HepG2 (cell line): ENCODE data around the gene UBTD1. TPM values are rescaled to one million over a fixed set of nuclear protein-coding genes. Genes with fewer than 3 reads are reported as not detected.

Experiments
- ATAC-seq: fragments of 200-7000 bp; cut with Tn5 transposase; 3 replicates; pipeline ENCODE4 v1.9.1; 2020; ENCODE audit warnings: mild to moderate bottlenecking, moderate library complexity
- BruUV-seq: library from RNA; stranded (reverse); fragments of 400-500 nt; replicated peaks from 2 replicates; lab custom pipeline; 2021; lab: Mats Ljungman, UMichigan
- CTCF ChIA-PET: fragments of 300-600 bp; formaldehyde crosslinking; extraction: SDS; loops from one replicate; lab custom pipeline; 2021; ENCODE audit warnings: low total read pairs, inconsistent platforms, low intra/inter-chr PET ratio; lab: Yijun Ruan, JAX
- POLR2A ChIA-PET: fragments of 350-600 bp; sonication (Branson Sonifier 250); formaldehyde crosslinking; loops from one replicate; lab custom pipeline; 2020; ENCODE audit warnings: antibody characterized with exemption, inconsistent platforms; lab: Yijun Ruan, JAX
- DNase-seq: peaks from one replicate; pipeline ENCODE4 v3.0.0-alpha.2; 2015; ENCODE audit warnings: low spot score
- FAIRE-seq: peaks from 3 replicates; lab custom pipeline; 2011; peaks lifted over from hg19 to GRCh38; lab: Jason Lieb, UNC
- H2AFZ ChIP-seq: one replicate; pipeline ENCODE4 v1.6.1; 2011; ENCODE audit warnings: low read length, inconsistent platforms
- H3K27ac ChIP-seq: fragments of 300-600 bp; 3 replicates; pipeline ENCODE4 v1.8.0; 2011; ENCODE audit warnings: mixed run types, mild to moderate bottlenecking, mixed read lengths, low read length, inconsistent platforms; ENCODE audit not compliant: insufficient read depth; ENCODE audit errors: extremely low read length
- H3K27me3 ChIP-seq, 2 experiments: fragments of 200-600 bp in 1 of 2; 2 replicates in 1 of 2; 3 replicates in 1 of 2; pipeline versions ENCODE4 v1.6.0 to v1.8.0; 2011; ENCODE audit warnings: low read length in 2 of 2, mild to moderate bottlenecking in 2 of 2, moderate library complexity in 2 of 2, inconsistent platforms in 1 of 2; ENCODE audit not compliant: insufficient read depth in 2 of 2, control insufficient read depth in 1 of 2
- H3K36me3 ChIP-seq, 2 experiments: fragments of 200-600 bp in 1 of 2; replicated peaks in 1 of 2; 2 replicates in 1 of 2; 3 replicates in 1 of 2; pipeline versions ENCODE4 v1.5.1 to v1.8.0; 2011; ENCODE audit warnings: low read length in 2 of 2, inconsistent platforms in 1 of 2; ENCODE audit not compliant: insufficient read depth in 2 of 2, control insufficient read depth in 1 of 2
- H3K4me1 ChIP-seq: 2 replicates; pipeline ENCODE4 v1.5.1; 2012; ENCODE audit warnings: low read length, inconsistent platforms; ENCODE audit not compliant: insufficient read depth
- H3K4me2 ChIP-seq: 2 replicates; pipeline ENCODE4 v1.6.0; 2011; ENCODE audit warnings: low read depth, low read length, inconsistent platforms
- H3K4me3 ChIP-seq, 3 experiments: fragments of 200-600 bp in 1 of 3; sonication (generic), shearing (Covaris generic) in 1 of 3; replicated peaks in 1 of 3; 2 replicates each; pipeline ENCODE4 v1.5.1; 2011 to 2016; ENCODE audit warnings: low read length in 3 of 3, inconsistent platforms in 2 of 3, low read depth in 2 of 3, mild to moderate bottlenecking in 2 of 3, control low read depth in 1 of 3, mixed read lengths in 1 of 3; ENCODE audit not compliant: insufficient read depth in 1 of 3
- H3K79me2 ChIP-seq: one replicate; pipeline ENCODE4 v1.6.1; 2011; ENCODE audit warnings: low read length, inconsistent platforms; ENCODE audit not compliant: insufficient read depth
- H3K9ac ChIP-seq: 2 replicates; pipeline ENCODE4 v1.6.0; 2011; ENCODE audit warnings: mild to moderate bottlenecking, low read depth, low read length, inconsistent platforms; ENCODE audit not compliant: insufficient read depth
- H3K9me3 ChIP-seq: 2 replicates; pipeline ENCODE4 v1.5.1; 2012; ENCODE audit warnings: mild to moderate bottlenecking, low read length
- H4K20me1 ChIP-seq: 2 replicates; pipeline ENCODE4 v1.6.0; 2011; ENCODE audit warnings: inconsistent platforms, mild to moderate bottlenecking, low read length, moderate library complexity; ENCODE audit not compliant: insufficient read depth
- ARID2 ChIP-seq: sonication (generic); formaldehyde crosslinking; IDR thresholded peaks from 2 replicates; pipeline ENCODE4 v1.8.1; 2022; ENCODE audit warnings: mild to moderate bottlenecking, missing genetic modification reagents, borderline replicate concordance
- CENPBD1 ChIP-seq: sonication (generic); formaldehyde crosslinking; IDR thresholded peaks from 2 replicates; pipeline ENCODE4 v1.8.0; 2022; ENCODE audit warnings: missing genetic modification reagents, low read depth, mild to moderate bottlenecking, borderline replicate concordance
- HNRNPH1 ChIP-seq: fragments of 200-400 bp; formaldehyde crosslinking; optimal IDR thresholded peaks from 2 replicates; pipeline ENCODE3; 2017; ENCODE audit warnings: mild to moderate bottlenecking, low read depth, low read length
- MEIS1 ChIP-seq: sonication (generic); formaldehyde crosslinking; IDR thresholded peaks from 2 replicates; pipeline ENCODE4 v1.9.0; 2021; ENCODE audit warnings: mild to moderate bottlenecking, missing genetic modification reagents, moderate library complexity, borderline replicate concordance
- POLR2AphosphoS5 ChIP-seq: IDR thresholded peaks from 2 replicates; pipeline ENCODE4 v1.6.1; 2012; ENCODE audit warnings: low read depth, low read length
- PRDM15 ChIP-seq: sonication (generic); formaldehyde crosslinking; IDR thresholded peaks from 2 replicates; pipeline ENCODE4 v1.4.0; 2020; ENCODE audit warnings: missing genetic modification reagents
- ZBTB7A ChIP-seq: sonication (generic); formaldehyde crosslinking; IDR thresholded peaks from 2 replicates; pipeline ENCODE4 v1.8.0; 2022; ENCODE audit warnings: mild to moderate bottlenecking, missing genetic modification reagents
- ZFP37 ChIP-seq: sonication (generic); formaldehyde crosslinking; IDR thresholded peaks from 2 replicates; pipeline ENCODE4 v1.4.0; 2020; ENCODE audit warnings: missing genetic modification reagents, borderline replicate concordance
- ZNF256 ChIP-seq: sonication (generic); formaldehyde crosslinking; conservative IDR thresholded peaks from 2 replicates; pipeline ENCODE4 v1.4.0; 2020; ENCODE audit warnings: missing genetic modification reagents
- ZNF34 ChIP-seq: sonication (generic); formaldehyde crosslinking; IDR thresholded peaks from 2 replicates; pipeline ENCODE4 v1.4.0; 2020; ENCODE audit warnings: mild to moderate bottlenecking, missing genetic modification reagents, borderline replicate concordance
- ZNF530 ChIP-seq: sonication (generic); formaldehyde crosslinking; IDR thresholded peaks from 2 replicates; pipeline ENCODE4 v1.5.0; 2020; ENCODE audit warnings: low read depth, mild to moderate bottlenecking, missing genetic modification reagents
- ZNF556 ChIP-seq: sonication (generic); formaldehyde crosslinking; IDR thresholded peaks from 2 replicates; pipeline ENCODE4 v1.4.0; 2020; ENCODE audit warnings: mild to moderate bottlenecking, missing genetic modification reagents, borderline replicate concordance
- ZNF567 ChIP-seq: sonication (generic); formaldehyde crosslinking; IDR thresholded peaks from 2 replicates; pipeline ENCODE4 v1.8.1; 2023; ENCODE audit warnings: mild to moderate bottlenecking, missing genetic modification reagents, borderline replicate concordance
- ZNF570 ChIP-seq: sonication (generic); formaldehyde crosslinking; IDR thresholded peaks from 2 replicates; pipeline ENCODE4 v1.4.0; 2020; ENCODE audit warnings: mild to moderate bottlenecking, missing genetic modification reagents, borderline replicate concordance
- ZNF737 ChIP-seq: sonication (generic); formaldehyde crosslinking; IDR thresholded peaks from 2 replicates; pipeline ENCODE4 v1.5.0; 2020; ENCODE audit warnings: missing genetic modification reagents, mild to moderate bottlenecking, borderline replicate concordance
- WGBS: methylation state at CpG from one replicate; pipeline ENCODE4 v1.1.6; 2017; ENCODE audit warnings: low lambda C conversion rate; 5-methylcytosine and 5-hydroxymethylcytosine counted together
- in situ Hi-C: cut with HindIII; loops from 2 replicates; pipeline ENCODE4 v1.10.0; 2017; ENCODE audit warnings: low pct_unique_long_range_greater_than_20kb; ENCODE audit not compliant: extremely low pct_ligation_motif_present
- intact Hi-C: fragments of 100-400 bp; cut with micrococcal nuclease; formaldehyde crosslinking; loops from one replicate; pipeline ENCODE4 v1.10.0; 2022; ENCODE audit not compliant: unreplicated experiment
- polyA plus RNA-seq, 8 experiments: library from polyadenylated mRNA; depleted of rRNA in 3 of 8; stranded (reverse) in 7 of 8; unstranded in 1 of 8; fragments of >200 nt; fragmentation: Illumina TruSeq in 4 of 8; extraction: Trizol in 4 of 8; gene quantifications; 2 replicates each; pipeline versions ENCODE4 v1.2.1 to v1.2.3, GENCODE V29; 2011 to 2016; ENCODE audit warnings: low read depth in 4 of 8, missing spikeins in 1 of 8, mixed read lengths in 1 of 8; ENCODE audit not compliant: insufficient read depth in 1 of 8
- total RNA-seq, 5 experiments: library from RNA; depleted of rRNA; stranded (reverse); fragments of >200 nt; fragmentation: Illumina TruSeq; extraction: Trizol; gene quantifications; 2 replicates each; pipeline ENCODE4 v1.2.3, GENCODE V29; 2016; ENCODE audit warnings: low read depth in 1 of 5
- TF ChIP-seq, protein P1 (sequence below): sonication (generic); formaldehyde crosslinking; IDR thresholded peaks from 2 replicates; pipeline ENCODE4 v1.5.1; 2020; ENCODE audit warnings: missing genetic modification reagents, mild to moderate bottlenecking, borderline replicate concordance

The UBTD1 gene
- total and polyA plus RNA-seq, 2 of the 13 experiments (the other 11 are each of a cell fraction or from before 2014, with no cell fraction given): 7.9 to 10.0 TPM

GRCh38 chr10:97520520-97520919, 21.8 kb downstream of the UBTD1 start:
- H3K27me3 ChIP-seq: no peaks in the 10 kb centered on the region
- no peaks in the 10 kb centered on the region for H3K79me2 ChIP-seq
- CTCF ChIA-PET: no interaction called here
- H3K9ac ChIP-seq: no peak overlapping the region
- no TSS peak for BruUV-seq
- no peaks in the 10 kb centered on the region for H3K36me3 ChIP-seq
- in situ Hi-C loops: no loop called here
- no peak for DNase-seq
- FAIRE-seq: no peak
- intact Hi-C loops: no loop called here
- WGBS: 83% methylated on average over 5 of the region's 5 CpGs
- no peak overlapping the region for H2AFZ ChIP-seq
- POLR2A ChIA-PET: no interaction called here
- no peak overlapping the region for H3K4me2 ChIP-seq
- no peaks in the 10 kb centered on the region for H3K9me3 ChIP-seq
- H3K27ac ChIP-seq: no peak overlapping the region
- peaks cover 20% of the 10 kb centered on the region for H3K4me1 ChIP-seq
- no peak for ATAC-seq
- no peaks in the 10 kb centered on the region; the same call in 1 of the 2 replicates for H4K20me1 ChIP-seq
- H3K4me3 ChIP-seq: no peak overlapping the region
- no peak for TF ChIP-seq ZNF737 (CRISPR knock-in tag)
- TF ChIP-seq ZNF530: no peak
- TF ChIP-seq ZBTB7A (CRISPR knock-in tag): no peak
- TF ChIP-seq, protein P1, sequence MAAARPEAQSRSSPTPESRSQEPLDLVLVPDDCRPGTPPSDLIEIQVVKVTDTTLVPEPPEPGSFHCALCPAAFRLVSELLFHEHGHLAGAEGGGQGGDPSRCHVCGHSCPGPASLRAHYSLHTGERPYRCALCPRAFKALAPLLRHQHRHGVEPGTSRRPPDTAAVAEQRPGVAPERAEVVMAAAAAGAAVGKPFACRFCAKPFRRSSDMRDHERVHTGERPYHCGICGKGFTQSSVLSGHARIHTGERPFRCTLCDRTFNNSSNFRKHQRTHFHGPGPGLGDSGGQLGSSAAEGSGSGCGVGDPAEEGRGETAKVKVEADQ (CRISPR knock-in tag): no peak
- no peak for TF ChIP-seq ZNF556
- no peak for TF ChIP-seq PRDM15 (CRISPR knock-in tag)
- TF ChIP-seq POLR2AphosphoS5: no peak
- no peak for TF ChIP-seq ZNF570 (CRISPR knock-in tag)
- no peak for TF ChIP-seq ZNF567 (CRISPR knock-in tag)
- TF ChIP-seq ZFP37 (CRISPR knock-in tag): no peak
- TF ChIP-seq ZNF256: no peak
- TF ChIP-seq HNRNPH1: no peak
- no peak for TF ChIP-seq CENPBD1
- no peak for TF ChIP-seq ARID2 (CRISPR knock-in tag)
- TF ChIP-seq ZNF34 (CRISPR knock-in tag): no peak
- TF ChIP-seq MEIS1 (CRISPR knock-in tag): no peak
